Glutamatergic neuron (in vitro differentiated cells): ENCODE results near the gene STRIP1. TPM values are rescaled to one million over a fixed set of nuclear protein-coding genes. Genes with fewer than 3 reads are reported as not detected.

Experiments
- DNase-seq: peaks from one replicate; pipeline ENCODE4 v3.0.0; 2022
- H3K27ac Mint-ChIP-seq: one replicate; pipeline ENCODE4 v1.8.0; 2020; ENCODE audit warnings: mild to moderate bottlenecking, mixed read lengths, inconsistent platforms; ENCODE audit not compliant: unreplicated experiment
- H3K27me3 Mint-ChIP-seq: one replicate; pipeline ENCODE4 v1.8.0; 2020; ENCODE audit warnings: mild to moderate bottlenecking, moderate library complexity, mixed read lengths, inconsistent platforms; ENCODE audit not compliant: unreplicated experiment
- H3K36me3 Mint-ChIP-seq: one replicate; pipeline ENCODE4 v1.8.0; 2020; ENCODE audit warnings: mild to moderate bottlenecking, mixed read lengths, inconsistent platforms; ENCODE audit not compliant: unreplicated experiment
- H3K4me1 Mint-ChIP-seq: one replicate; pipeline ENCODE4 v1.8.0; 2020; ENCODE audit warnings: mild to moderate bottlenecking, low read depth, mixed read lengths, inconsistent platforms; ENCODE audit not compliant: unreplicated experiment
- H3K4me3 Mint-ChIP-seq: one replicate; pipeline ENCODE4 v1.8.0; 2020; ENCODE audit warnings: mild to moderate bottlenecking, mixed read lengths, inconsistent platforms; ENCODE audit not compliant: unreplicated experiment
- H3K9me3 Mint-ChIP-seq: one replicate; pipeline ENCODE4 v1.8.0; 2020; ENCODE audit warnings: mild to moderate bottlenecking, moderate library complexity, mixed read lengths, inconsistent platforms; ENCODE audit not compliant: unreplicated experiment
- total RNA-seq: library from RNA; stranded (reverse); fragmentation: NEBNext Ultra II Directional; extraction: Animal tissue kit (Norgen Biotek cat#: 25700); gene quantifications from one replicate; pipeline ENCODE4 v1.2.1, GENCODE V29; 2021; ENCODE audit not compliant: unreplicated experiment
- TF ChIP-seq, protein P1 (sequence below): fragments of 200-600 bp; sonication (generic); IDR thresholded peaks from one replicate; pipeline ENCODE4 v1.5.0; 2021; ENCODE audit not compliant: partially characterized antibody, unreplicated experiment

Gene STRIP1
- total RNA-seq, 1 donor from 2014 or later, result 90.2 TPM

DNA sequence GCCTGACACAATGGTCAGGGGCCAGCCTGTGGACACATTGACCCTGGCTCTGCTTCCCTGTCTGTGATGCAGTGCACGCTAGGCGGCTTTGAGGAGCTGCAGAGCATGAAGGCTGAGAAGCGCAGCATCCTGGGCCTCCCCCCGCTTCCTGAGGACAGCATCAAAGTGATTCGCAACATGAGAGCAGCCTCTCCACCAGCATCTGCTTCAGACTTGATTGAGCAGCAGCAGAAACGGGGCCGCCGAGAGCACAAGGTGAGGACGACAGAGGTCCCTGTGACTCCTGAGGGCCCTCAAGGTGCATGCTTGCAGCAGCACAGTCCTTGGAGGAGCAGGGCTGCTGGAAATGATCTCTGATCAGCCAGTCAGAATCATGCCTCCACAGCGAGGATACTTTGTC is 8.6 kb downstream of the STRIP1 start:
- H3K36me3 Mint-ChIP-seq, result no peaks in the 10 kb centered on the region

DNA sequence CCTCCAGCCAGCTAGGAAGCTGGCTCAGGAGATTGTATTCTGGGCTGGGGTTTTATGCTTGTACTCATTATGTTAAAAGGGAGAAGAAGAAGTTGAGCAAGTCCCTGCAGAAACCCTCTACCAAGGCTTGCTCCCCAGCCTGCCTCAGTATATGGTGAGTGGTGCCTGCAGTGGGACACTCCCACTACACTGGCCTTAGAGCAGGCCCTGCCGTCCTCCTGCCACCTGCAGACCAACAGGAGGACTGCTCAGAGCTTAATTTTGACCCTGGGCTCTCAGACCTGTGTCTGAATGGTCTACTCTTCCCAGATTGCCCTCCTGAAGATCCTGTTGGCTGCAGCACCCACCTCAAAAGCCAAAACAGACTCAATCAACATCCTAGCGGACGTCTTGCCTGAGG is 13.0 kb downstream of the STRIP1 start:
- TF ChIP-seq, protein P1, sequence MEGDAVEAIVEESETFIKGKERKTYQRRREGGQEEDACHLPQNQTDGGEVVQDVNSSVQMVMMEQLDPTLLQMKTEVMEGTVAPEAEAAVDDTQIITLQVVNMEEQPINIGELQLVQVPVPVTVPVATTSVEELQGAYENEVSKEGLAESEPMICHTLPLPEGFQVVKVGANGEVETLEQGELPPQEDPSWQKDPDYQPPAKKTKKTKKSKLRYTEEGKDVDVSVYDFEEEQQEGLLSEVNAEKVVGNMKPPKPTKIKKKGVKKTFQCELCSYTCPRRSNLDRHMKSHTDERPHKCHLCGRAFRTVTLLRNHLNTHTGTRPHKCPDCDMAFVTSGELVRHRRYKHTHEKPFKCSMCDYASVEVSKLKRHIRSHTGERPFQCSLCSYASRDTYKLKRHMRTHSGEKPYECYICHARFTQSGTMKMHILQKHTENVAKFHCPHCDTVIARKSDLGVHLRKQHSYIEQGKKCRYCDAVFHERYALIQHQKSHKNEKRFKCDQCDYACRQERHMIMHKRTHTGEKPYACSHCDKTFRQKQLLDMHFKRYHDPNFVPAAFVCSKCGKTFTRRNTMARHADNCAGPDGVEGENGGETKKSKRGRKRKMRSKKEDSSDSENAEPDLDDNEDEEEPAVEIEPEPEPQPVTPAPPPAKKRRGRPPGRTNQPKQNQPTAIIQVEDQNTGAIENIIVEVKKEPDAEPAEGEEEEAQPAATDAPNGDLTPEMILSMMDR, result no peak
- Mint-ChIP-seq H3K27ac (no peak overlapping the region), H3K9me3 (no peaks in the 10 kb centered on the region), H3K36me3 (no peaks in the 10 kb centered on the region), H3K27me3 (no peaks in the 10 kb centered on the region), H3K4me3 (no peak overlapping the region), H3K4me1 (no peaks in the 10 kb centered on the region)
- no peak for DNase-seq

More for the DNA sequence above, 8.6 kb downstream of the STRIP1 start:
- TF ChIP-seq, protein P1, result no peak
- H3K4me1 Mint-ChIP-seq, result no peaks in the 10 kb centered on the region
- no peak overlapping the region for H3K4me3 Mint-ChIP-seq
- no peaks in the 10 kb centered on the region for H3K9me3 Mint-ChIP-seq
- no peaks in the 10 kb centered on the region for H3K27me3 Mint-ChIP-seq
- no peak for DNase-seq
- no peak overlapping the region for H3K27ac Mint-ChIP-seq

DNA sequence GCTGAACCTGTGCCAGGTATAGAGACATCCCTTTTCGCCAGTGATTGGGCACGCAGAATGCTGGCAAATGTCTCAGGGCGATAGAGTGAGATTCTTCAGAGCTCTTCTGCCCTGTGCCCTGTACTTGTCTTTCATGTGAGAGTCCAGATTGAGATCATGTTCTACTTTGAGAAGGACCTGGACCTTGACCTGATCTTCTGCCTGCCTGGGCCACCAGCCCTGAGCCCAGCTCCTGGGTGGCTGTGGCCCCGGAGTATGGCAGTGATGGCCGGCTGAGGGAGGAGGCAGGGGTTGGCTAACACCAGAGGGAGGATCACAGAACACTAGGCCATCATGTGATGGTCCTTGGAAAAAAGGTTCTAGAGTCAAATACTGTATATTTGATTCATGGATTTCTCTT is 13.8 kb downstream of the STRIP1 start:
- no peak overlapping the region for H3K27ac Mint-ChIP-seq
- TF ChIP-seq, protein P1, result no peak
- no peak overlapping the region for H3K4me3 Mint-ChIP-seq
- no peaks in the 10 kb centered on the region for H3K9me3 Mint-ChIP-seq
- no peaks in the 10 kb centered on the region for H3K27me3 Mint-ChIP-seq
- no peaks in the 10 kb centered on the region for H3K4me1 Mint-ChIP-seq
- H3K36me3 Mint-ChIP-seq, result no peaks in the 10 kb centered on the region
- no peak for DNase-seq

DNA sequence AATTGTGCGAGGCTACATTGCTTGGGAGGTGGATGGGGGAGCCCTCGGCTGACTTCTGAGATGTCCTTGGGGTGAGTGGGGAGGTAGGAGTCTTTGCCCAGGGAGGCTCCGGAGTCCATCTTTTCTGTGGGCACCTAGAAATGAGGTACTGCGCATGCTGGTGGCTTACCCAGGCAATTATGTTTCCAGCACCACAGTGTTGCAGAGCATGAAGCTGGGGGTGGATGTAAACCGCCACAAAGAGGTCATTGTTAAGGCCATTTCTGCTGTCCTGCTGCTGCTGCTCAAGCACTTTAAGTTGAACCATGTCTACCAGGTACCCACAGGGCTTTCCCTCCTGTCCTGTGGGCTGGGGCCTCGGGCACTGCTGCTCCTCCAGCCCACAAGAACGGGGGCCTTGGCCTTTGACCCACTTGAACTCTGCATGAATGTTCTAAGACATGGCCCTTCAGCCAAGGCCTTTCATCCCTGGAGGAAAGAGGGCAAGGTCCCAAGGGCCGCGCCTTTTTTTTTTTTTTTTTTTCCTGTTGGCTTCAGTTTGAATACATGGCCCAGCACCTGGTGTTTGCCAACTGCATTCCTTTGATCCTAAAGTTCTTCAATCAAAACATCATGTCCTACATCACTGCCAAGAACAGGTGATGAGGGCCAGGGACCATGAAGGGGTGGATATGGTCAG is 14.6 kb downstream of the STRIP1 start:
- no peaks in the 10 kb centered on the region for H3K36me3 Mint-ChIP-seq

More for the DNA sequence above, 14.6 kb downstream of the STRIP1 start:
- Mint-ChIP-seq H3K27me3 (no peaks in the 10 kb centered on the region), H3K4me1 (peaks cover 2% of the 10 kb centered on the region), H3K27ac (no peak overlapping the region), H3K4me3 (no peak overlapping the region), H3K9me3 (no peaks in the 10 kb centered on the region)
- no peak for DNase-seq
- TF ChIP-seq, protein P1, result no peak
